NCI-H748 (cell line): ENCODE data around the gene CCBE1.
"Not testable (repeated sequence)": the region's sequence is repeated elsewhere in the genome, so short reads cannot be mapped to it uniquely, and the experiment has no call there.

ENCODE experiments used
- DNase-seq: peaks from one replicate; lab custom pipeline; 2025; ENCODE audit not compliant: unreplicated experiment; lab: John Stamatoyannopoulos, UW

Gene CCBE1

DNA sequence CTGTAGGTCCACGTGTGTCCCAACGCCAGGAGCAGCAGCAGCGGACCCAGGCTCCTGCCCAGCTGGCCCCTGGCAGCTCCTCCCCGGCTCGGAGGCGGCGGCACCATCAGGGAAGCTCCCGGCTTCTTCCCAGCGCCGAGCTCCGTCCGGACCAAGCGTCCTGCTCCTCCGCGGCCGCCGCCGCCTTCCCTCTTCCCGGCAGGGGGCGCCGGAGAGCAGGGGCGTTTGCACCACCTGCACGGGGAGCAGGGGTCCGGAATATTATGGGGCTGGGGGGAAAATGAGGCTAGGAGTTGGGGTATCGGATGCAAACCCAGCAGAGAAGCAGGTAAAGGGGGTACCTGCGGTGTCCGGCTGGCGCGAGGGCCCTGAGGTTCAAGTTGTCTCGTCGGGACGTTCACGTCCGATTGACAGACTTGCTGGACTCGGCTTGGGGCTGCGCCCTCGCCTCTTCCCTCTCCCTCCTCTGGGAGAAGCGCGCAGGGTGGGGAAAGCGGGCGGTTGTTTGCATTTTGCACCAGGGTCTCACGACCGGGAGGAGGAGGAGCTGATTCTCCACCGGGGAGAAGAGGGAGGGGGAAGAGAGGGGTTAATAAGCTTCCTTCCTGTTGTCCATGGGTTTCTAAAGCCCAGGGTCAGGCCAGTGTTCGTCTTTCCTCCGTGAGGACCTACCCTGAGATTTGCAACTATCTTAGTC lies at the start of gene CCBE1:
TSS of gene CCBE1 (minus strand) at position 188 of the 697 bp plus-strand sequence.
- DNase-seq = peak; percentile 81

DNA sequence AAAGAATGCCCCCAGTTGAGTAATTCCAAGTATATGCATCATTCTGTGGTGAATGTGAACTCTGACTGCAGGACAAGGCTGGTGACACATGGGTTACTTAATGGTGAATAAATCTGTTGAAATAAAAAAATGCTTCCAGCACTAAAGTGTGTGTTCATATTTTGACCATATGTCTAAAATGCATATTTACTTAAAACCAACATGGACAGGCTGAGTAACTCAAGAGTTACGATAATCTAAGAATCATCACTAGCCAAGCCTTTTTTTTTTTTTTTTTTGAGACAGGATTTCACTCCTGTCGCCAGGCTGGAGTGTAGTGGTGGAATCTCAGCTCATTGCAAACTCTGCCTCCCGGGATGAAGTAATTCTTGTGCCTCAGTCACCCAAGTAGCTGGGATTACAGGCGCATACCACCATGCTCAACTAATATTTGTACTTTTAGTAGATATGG lies 47.1 kb upstream of the CCBE1 start:
- DNase-seq = no peak

DNA sequence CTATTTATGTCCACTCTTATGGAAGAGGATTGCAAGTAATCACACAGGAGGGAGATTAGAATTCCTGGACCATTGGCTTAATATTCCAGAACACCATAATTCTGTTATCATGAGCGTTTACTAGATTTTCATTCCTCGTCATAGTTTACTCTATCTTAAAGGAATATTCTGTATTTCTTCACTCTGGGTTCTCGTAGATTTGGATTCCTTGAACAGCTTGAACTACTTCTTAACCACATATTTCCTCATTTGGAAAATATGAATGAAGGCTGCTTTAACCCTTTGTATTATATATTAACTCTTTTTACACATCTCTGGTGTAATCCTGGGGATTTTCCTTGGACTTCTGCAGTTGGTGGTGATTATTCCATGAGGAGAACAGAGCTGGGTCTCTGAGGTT lies 46.3 kb upstream of the CCBE1 start:
- DNase-seq = no peak

GRCh38 chr18:59742325-59743111 lies 45.3 kb upstream of the CCBE1 start:
- DNase-seq = no peak

DNA sequence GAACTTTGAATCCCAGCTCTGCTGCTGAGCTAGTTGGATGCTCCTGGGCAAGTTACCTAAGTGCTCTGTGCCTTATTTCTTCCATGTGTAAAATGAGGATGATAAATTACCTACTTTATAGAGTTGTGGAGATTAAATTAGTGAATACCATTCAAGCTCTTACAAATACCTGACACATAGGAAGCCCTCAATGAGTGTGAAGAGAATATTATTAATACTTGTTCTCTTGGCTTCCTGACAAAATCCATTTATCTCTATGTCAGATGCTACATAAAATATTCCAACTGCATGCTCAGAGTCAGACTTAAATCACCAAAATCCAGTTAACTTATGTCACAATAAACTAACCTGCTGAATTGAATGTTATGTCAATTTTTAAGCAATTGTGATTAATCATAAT lies 42.9 kb upstream of the CCBE1 start:
- DNase-seq = no peak

- no peak for DNase-seq
Observed at GRCh38 chr18:59737776-59738300, 40.6 kb upstream of the CCBE1 start.

DNA sequence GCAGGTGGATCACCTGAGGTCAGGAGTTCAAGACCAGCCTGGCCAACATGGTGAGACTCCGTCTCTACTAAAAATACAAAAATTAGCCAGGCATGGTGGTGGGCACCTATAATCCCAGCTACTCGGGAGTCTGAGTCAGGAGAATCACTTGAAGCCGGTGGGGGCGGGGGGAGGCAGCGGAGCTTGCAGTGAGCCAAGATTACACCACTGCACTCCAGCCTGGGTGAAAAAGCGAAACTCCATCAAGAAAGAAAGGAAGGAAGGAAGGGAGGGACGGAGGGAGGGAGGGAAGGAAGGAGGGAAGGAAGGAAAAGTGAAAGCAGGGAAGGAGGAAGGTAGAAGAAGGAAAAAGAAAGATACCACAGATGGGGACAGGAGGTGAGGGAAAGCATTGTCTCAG lies 40.1 kb upstream of the CCBE1 start:
- not testable (repeated sequence) for DNase-seq

GRCh38 chr18:59736061-59736460 lies 38.8 kb upstream of the CCBE1 start:
- no peak for DNase-seq

DNA sequence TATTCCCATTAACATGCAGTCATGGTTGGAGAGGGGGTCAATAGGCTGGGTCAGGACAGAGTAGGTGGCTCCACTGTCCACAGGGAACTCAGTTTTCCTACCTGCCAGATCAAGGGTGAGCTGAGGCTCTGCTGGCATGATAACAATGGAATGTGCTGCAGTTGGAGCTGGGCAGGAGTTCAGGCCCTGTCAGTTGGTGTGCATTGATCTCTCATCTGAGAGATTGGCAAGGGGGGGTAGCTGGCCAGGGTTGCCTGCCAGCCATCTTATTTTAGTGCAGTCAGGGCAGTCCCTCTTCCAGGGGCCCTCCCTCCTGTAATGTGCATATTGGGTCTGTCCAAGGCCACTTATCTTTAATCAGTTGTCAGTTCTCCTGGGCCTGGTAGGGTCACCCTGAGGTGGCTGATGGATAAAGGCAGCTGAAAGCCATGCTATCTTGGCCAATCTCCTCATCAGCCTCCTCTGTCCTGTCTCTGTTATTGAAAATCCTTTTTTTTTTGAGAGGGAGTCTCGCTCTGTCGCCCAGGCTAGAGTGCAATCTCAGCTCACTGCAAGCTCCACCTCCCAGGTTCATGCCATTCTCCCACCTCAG lies 38.1 kb upstream of the CCBE1 start:
- no peak for DNase-seq

DNA sequence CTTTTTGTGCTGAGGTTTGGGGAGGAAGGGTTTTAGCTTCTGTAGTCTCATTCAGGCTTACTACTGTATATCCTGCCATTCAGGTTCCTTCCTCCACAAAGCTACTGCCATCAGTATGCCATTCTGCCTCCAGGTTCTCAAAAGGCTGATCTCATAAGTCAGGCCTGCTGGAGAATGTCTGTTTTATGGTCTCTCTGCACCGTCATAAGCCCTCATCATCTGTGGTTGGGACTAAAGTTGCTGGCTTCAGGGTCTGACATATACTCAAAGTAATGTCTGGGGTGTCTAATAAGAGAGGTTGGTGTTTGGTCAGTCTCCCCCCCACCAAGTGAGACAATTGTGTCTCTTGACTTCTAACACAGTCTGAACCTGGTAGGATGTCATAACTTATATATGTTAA lies 36.2 kb upstream of the CCBE1 start:
- DNase-seq = no peak

GRCh38 chr18:59730896-59731295 lies 33.7 kb upstream of the CCBE1 start:
- DNase-seq = no peak

GRCh38 chr18:59729781-59730180 lies 32.6 kb upstream of the CCBE1 start:
- DNase-seq = no peak

DNA sequence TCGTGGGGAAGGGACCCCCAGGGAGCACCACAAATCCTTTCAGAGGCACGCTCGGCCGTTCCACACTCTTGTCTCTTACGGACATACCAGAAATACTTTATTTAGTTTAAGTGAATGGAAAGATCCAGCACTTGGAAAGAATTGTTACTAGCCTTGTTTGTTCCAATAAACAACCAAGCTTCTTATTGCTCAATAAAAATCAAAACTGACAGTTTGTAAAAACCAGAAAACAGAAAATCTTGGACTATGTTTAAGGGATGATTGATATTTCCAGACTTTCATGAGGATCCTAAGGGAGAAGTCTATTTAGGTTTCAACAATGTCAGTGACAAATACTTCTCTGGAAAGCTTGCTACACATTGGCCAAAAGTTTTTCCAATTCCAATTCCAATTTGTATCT lies 31.6 kb upstream of the CCBE1 start:
- DNase-seq = no peak

DNA sequence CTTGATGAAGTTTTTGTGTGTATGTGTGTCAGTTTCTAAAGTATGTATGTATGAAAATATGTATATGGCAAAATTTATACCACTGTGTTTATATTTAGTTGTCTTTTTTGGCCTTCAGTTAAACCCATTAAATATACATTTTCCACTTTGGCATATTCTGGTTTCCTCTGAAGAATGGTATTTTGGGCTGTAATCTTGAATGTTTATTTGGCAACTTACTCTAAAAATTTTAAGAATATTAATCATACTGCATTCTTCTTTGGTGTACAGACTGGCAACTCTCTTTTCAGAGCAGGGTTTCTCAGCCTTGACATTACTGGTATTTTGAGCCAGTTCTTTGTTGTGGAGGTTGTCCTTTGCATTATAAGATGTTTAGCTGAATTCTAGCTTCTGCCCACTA lies 27.9 kb upstream of the CCBE1 start:
- DNase-seq = no peak

- DNase-seq = no peak
Observed at GRCh38 chr18:59724103-59724502, 26.9 kb upstream of the CCBE1 start.

- no peak for DNase-seq
Observed at GRCh38 chr18:59721931-59722330, 24.7 kb upstream of the CCBE1 start.

DNA sequence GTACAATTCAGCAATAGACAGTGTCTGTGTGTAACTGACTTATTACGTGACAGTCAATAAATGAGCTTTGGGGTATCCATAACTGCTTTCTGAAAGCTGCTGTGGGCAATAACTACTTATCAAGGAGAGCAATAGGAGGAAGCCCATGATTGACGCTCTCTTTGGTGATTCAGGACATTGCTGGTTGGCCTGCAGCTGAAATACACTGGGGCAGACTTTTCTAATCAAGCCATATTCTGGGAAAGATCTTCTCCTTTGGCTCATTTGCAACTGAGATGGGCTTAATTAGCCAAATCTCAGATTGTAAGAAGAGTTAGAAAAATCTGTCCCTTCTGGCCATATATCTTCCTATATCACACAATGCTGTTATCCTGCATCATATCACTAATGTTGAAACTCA lies 24.0 kb upstream of the CCBE1 start:
- no peak for DNase-seq

DNA sequence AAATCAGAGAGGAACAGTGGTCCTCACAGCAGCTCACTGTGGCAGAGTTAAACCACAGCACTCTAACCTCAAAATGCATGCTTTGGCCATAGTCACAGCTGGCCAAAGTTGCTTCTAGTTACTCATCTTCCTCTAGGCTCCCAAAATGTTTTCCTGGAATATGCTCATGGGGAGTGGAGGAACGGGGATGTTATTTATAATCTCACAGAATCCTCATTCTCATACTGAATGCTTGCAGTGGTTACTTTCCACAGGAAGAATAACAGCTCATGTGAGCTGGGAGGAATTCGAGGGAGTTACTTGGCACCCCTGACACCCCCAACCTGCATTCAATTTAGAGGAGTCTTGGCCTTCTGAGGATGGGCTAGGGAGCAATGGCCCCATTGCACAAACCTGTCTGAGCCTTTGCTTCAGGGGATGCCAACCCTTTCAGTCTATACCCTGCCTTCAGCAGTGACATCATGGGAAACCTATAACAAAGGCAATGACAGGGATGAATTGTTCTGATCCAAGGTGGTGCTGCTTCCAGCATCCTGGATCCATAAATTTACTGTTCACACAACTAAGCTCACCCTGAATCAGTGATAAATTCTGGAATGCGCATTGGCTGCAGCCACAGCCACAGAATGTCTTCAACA lies 22.4 kb upstream of the CCBE1 start:
- DNase-seq = no peak

DNA sequence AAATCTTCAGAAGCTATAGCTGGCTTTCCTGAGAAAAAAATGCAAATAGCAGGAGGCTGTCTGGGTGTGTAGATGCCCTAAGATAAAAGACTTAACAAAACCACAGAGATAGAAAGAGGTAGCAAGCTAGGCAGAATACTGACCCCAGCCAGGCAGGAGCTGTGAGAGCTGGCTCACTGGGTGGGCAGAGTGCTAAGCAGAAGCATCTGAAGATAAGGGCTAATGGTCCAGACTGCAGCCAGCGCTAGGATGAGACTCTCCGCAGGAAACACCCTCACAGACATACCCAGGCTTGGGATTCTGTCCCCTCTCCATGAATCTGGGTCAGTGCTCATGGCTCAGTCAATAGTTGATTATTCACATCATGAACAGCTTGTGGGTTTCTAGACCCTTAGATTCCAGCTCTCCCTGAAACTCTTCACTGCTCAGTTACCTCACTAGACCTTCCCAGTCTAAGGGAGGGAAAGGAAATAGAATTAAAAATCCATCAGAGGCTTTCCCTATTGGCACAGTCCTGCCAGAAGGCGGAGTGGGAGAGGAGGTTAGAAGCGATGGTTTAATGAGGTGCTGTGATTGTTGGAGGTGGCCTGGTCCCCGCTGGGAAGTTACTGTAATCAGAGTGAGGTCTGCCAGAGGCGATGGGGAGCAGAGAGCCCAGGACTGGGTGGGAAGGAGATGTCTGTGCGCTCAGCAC lies 21.4 kb upstream of the CCBE1 start:
- no peak for DNase-seq

DNA sequence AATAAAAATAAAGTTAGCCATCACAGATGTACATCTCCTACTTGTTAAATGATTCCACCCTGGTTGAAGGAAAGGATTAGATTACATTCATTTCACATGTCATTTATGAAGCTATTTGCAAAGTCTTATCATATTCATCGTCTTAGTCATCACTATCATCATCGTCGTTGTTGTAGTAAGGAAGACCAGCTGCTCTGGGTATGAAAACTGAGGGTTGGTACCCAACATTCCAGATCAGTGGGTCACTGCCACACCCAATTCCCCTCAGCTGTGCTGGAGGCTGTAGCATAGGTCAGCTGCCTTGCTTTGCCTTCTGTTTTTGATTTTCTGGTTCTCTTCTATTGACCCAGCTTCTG lies 20.9 kb upstream of the CCBE1 start:
- no peak for DNase-seq

GRCh38 chr18:59717291-59717690 lies 20.1 kb upstream of the CCBE1 start:
- no peak for DNase-seq
